HG03095 (cell line): ENCODE measurements around the gene MN1.

Source experiments
- ATAC-seq: cut with Tn5 transposase; IDR thresholded peaks from one replicate; pipeline ENCODE4 v1.9.1; 2021; ENCODE audit warnings: moderate library complexity; ENCODE audit not compliant: unreplicated experiment

Gene MN1

DNA sequence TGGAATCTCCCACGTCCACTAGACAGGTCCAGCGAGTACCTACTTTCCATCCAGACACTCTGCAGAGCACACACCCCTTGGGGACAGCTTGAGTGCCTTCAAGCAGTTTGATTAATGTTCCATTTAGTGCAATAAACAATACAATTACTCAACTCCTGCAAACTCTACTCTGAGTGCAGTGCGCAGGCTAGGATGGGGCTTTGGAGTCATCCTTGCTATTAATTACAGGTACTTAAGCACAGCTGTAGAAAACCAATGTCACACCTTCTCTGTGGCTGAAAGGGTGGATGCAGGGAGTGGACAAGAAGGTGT lies 82.6 kb downstream of the MN1 start:
- ATAC-seq: no peak

DNA sequence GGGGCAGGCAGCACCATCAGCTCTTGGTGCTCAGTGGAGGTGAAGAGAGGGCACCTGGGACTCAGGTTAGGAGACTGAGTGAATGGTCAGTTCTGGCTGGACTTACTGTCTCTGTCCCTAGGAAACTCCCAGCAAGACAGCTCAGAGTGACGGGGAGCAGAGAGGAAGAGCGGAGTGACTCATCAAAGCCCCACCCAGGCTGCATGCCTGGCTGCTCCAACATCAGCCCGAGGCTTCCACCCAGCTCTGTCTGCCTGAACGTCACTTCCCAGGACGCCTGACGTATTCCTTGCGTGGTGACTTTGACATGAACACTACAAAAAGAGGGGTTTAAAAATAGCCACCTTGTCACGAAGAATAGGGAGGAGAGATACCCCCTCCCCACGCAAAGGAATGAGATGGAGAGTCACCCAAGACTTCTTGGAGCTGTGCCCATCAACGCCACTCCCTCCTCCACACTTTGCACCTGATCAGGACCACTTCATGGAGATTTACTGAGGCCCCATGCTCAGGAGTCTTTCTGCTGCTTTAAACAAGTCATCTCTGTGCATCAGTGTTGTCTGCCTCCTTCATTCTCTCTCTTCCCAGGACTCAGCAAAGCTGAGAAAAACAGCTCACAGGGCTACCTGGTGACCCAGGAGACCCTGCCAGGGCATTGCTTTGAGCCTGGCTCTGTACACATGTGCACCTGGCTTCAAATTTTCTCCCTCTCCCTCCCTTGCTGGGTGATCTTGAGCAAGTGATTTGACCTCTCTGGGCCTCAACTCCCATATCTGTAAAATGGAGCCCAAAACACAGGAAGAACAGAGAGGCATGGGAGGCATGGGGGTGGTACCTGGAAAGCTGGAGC lies 83.1 kb downstream of the MN1 start:
- no peak for ATAC-seq

DNA sequence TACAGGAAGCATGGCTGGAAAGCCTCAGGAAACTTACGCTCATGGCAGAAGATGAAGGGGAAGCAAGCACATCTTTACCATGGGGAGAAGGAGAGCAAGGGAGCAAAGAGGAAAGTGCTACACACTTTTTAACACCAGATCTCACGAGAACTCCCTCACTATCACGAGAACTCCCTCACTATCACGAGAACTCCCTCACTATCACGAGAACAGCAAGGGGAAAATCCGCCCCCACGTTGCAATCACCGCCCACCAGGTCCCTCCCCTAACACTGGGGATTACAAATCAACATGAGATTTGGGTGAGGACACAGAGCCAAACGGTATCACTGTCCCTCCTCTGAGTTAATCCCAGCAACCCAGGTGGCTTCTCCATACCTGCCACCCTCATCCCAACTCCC lies 84.5 kb downstream of the MN1 start:
- no peak for ATAC-seq

DNA sequence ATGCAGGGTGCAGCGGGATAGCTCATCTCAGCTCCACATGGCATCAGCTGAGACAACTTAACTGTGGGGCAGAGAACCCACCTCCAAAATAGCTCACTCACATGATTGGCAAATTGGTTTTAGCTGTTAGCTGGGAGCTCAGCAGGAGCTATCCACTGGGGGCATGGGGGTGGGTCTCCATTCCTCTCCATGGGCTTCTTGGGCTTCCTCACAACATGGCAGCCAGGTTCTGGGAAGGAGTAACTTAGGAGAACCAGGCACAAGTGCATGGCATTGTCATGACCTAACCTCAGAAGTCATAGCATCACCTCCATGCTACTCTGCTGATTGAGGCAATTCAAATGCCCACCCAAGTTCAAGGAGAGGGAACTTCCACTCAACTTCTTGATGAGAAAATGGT lies 85.5 kb downstream of the MN1 start:
- ATAC-seq: no peak

DNA sequence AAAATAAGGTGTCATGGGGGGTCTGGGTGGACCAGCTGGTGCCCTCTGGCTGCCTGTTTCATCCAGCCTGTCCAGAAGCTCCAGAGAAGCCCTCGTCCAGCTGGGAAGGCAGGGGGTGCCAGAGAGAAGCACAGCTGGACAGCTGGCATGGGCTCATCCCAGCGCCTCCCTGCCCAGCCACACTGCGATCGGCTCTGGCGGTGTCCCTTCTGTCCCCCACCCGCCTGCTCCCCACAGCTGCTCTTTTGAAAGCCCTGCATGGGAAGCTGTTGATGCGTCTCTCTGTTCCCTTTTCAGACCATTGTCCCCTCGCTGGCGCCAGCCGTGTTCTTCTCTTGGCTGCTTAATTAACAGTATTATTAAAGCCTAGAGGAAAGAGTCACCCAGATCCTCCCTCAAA lies 86.5 kb downstream of the MN1 start:
- ATAC-seq: no peak

DNA sequence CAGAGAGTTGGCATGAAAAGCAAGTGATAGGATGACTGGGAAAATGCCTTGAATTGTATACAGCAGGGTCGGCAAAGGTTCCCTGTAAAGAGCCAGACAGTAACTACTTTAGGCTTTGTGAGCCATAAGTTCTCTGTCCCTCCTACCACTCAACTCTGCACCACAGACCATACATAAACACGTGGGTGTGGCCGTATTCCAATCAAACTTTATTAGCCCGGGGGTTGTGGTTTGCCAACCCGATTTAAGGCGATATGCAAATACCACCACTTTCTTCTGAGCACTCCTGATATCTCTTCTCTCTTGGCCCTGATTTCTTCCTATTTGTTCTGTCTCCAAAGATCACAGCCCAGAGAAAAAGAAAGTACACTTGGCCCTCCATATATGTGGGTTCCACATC lies 87.5 kb downstream of the MN1 start:
- no peak for ATAC-seq

DNA sequence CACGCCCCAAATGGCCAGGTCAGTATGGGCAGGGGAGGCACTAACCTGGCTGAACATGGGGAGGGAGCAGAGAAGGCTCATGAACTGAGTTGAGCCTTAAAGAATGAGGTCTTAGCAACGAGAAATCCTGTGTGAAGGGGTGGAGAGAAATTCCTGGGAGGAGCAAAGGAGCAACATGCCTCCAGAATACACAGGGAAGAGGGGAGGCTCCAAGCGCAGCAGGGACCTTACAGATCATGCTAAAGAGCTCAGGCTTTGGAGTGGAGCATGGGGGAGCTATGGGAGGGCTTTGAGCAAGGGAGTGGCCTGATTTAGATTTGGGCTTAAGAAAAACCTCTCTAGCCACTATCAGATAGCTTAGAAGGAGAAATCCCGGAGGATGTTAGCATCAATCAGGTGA lies 88.1 kb downstream of the MN1 start:
- no peak for ATAC-seq

DNA sequence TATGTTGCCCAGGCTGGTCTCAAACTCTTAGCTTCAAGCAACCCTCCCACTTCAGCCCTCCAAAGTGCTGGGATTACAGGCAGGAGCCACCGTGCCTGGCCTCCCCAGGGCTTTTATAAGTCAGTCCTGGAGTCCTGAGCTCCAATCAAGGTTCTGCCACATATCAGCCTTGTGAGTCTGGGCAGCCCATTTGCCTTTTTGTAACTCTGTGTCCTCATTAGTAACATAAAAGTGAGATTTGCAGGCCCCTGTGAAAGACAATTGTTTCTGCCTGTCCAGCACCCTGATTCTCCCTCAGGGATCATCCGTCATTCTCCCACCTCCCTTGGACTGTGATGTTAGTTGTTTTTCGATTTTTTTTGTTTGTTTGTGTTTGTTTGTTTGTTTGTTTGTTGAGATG lies 89.8 kb downstream of the MN1 start:
- ATAC-seq: no peak

DNA sequence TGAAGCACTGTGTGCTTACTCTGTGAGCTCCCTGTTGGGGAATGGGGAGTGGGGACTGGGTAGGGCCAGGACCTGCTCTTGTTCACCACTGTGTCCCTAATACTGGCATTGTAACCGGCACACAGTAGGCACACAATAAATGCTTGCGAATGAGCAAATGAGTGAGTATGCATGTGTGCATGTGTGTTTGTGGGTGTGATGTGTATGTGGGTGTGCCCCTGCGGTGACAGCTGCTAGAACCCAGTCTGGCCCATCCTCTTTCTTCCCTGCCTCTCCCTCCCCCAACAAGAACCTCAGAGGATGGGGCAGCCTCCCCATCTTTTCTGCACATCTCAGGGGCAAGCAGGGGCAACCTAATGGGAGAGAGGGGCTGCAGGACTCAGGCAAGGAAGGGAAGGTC lies 90.5 kb downstream of the MN1 start:
- no peak for ATAC-seq

DNA sequence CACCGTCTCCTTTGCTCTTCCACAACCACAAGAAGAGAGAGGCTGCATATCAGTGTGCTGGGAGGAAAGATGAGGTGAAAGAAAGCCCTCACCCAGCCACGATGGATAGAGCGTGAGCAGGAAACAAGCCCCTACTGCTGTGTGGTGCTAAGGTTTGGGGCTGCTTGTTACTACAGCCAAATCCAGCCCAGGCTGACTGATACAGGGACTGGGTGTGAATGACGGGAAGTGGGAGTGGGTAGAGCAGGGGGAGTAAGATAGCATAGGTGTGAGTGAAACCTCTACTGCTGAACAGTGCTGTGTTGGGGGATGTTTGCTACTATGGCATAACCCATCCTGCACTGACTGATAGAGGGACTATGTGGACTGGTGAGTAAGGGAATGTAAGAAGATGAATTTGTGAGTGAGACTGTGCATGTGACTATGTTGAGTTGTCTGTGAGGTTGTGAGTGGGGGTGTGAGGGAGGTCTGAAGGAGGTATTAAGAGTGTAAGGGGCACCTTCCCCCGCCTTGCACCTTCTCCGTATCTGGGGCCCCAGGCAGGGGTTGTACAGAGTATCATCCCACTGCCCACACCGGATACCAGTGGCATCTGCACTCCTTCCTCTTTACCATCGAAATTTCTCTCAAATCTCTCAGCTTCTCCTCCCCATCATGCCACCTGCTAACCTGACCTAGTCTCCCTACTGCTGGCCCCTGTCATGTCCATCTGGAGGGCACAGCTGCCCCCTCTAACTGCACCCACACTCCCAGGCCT lies 91.5 kb downstream of the MN1 start:
- no peak for ATAC-seq

DNA sequence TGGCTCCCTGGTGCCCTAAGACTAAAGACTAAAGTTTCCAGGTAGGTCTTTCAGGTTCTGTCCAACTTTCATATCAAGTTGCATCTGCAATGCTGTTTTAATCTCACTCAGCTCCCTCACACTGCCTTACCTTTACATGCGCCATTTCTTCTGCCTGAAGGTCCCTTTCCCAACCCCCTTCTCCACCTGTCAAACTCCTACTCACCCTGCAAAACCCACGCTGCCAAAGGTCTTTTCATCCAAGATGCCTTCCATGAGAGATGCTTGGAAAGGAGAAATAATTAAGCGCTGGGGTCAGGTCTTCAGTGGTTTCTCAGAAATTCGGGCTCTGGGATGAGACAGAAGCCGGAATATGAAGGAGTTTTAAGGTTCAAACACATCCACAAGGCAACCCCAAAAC lies 95.1 kb downstream of the MN1 start:
- ATAC-seq: no peak

DNA sequence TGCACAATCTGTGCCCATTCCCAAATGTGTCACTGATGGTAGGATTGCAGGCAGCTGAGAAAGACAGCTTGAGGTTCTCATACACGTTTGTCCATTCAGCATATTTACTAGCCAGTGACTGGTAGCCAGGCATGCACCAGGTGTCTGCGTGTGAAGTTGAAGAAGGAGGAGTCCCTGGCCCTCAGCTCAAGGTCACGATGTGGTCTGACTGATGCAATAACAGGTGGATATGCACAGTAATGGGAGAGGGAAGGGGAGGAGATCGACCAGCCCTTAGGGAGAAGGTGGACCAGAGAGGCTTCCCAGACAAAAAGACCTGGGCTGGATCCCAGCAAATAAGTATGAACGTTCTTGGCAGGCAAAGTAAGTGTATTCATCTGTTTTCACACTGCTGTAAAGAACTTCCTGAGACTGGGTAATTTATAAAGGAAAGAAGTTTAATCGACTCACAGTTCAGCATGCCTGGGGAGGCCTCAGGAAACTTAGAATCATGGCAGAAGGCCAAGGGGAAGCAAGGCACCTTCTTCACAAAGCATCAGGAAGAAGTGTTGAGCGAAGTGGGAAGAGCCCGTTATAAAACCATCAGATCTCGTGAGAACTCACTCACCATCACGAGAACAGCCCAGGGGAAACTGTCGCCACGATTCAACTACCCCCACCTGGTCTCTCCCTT lies 96.0 kb downstream of the MN1 start:
- ATAC-seq: no peak

DNA sequence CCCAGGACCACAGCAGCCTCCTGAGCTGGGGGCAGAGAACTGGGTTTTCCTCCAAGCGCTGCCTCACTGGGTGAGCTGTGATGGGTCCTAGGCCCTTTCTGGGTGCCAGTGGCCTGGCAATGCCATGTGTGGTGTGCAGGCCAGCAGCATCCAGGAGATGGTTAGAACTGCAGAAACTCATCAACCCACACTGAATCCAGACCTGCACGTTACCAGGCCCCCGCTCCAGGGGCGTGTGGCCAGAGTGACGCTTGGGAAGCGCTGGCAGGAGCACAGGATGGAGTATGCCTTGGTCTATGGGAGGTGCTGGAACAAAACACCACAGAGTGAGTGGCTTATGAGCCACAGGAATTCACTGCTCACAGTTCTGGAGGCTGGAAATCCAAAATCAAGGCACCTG lies 97.0 kb downstream of the MN1 start:
- ATAC-seq: no peak

DNA sequence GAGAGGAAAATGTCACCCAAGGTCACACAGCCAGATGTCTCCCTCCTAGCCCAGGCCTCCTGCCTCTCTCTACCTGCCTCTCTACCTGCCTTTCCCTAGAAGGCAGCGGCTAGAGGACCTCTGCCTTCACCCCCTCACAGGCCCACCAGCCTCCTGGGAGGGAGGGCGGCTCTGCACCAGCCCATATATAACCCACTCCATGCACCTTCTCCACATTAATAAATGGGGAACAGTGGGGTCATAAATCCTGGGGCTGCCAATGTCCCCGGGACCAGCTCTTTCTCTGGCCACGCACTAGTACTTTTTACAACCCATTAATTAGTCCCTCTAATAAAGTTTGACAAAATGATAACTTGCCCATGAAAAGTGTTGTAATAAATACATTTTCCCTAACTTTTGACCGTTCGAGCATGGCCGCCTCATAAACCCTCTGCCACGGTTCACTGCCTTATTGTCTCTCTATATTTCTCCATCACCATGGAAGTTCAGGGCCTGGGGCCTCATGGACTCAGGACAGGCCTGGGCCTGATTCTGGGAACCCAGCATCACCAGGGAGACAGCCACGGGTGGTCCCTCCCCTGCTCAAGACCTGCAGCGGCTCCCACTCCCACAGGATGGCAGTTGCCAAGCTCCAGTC lies 102.1 kb downstream of the MN1 start:
- no peak for ATAC-seq

DNA sequence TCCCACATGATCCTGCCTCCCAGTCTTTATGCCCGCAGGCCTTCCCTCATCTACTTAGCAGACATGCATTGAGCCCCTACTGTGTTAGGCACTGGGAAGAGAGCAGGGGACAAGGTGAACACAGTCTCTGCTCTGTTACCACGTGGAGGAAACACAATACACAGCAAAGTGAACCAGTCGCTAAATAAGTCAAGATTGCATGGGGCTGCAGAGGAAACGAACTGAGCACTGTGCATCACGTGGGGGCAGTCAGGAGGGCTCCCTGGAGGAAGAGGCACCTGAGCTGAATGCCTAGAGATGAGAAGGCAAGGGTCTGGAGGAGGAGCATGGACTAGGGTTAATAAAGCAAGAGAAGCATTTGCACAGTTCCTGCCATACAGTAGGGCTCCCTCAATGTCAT lies 102.7 kb downstream of the MN1 start:
- no peak for ATAC-seq
